NCI-H524 treated with DMSO at 0.1 percent for 48 hours (cell line): ENCODE results near the gene DHRS7C.
"Not testable (repeated sequence)": the region's sequence is repeated elsewhere in the genome, so short reads cannot be mapped to it uniquely, and the experiment has no call there.

Source experiments
- DNase-seq: peaks from one replicate; lab custom pipeline; 2025; lab: John Stamatoyannopoulos, UW

DHRS7C gene

DNA sequence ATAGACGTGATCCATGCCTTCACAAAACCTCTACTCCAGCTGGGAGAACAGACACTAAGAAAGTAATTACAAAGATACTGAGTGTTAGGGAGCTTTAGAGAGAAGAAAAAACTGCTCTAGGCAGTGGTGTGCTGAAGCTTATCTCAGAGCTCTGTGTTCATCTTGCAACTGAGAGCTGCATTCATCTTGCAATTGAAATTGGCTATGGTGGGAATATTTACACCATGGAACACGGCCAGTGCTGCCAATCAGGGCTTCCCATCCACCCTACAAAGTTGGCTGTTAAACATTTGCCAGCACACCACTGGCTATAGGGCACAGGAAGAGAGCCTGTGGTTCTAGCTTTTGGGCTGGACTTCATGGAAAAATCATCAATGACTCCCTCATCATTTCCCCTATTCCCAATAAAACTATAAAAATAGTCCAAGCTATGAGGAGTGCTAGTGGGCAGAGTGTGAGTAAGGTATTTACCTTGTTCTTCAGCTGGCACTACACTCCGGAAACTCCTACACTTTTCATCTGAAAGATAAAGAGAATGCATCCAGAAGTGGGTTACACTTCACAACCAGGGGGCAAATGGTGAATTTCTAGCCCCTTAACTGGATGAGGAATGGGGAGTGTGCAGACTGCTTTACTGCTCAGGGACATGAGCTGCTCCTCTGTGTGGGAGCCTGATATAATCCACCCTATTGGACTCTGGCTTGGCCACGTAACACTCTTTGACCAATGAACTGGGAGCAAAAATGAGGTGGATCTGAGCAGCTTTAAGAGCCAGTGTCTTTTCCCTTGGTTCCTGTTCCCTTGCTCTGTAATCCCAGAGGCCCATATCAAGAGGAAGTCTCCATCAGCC lies 18.9 kb upstream of the DHRS7C start:
- no peak for DNase-seq

- DNase-seq = no peak
Measured at GRCh38 chr17:9809409-9809808, 18.0 kb upstream of the DHRS7C start.

- no peak for DNase-seq
Measured at GRCh38 chr17:9806699-9807098, 15.3 kb upstream of the DHRS7C start.

DNA sequence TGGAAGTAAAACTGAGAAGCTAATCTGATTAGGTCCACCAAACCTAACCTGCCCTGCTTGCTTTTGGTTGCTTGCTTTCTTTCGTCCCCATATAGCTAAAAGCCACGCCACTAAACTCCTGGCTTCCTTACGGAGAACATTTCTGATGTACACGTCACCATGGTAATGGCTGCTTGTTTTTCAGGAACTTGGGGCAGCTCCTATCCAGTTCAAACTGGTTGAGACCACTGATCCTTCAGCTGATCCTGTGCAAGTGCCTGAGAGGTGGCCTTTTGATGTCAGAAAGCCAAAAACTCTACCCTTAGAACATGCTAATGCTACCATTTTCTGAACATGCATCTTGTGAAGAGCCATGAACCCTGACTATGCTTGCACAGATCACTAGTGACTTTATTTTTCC lies 14.4 kb upstream of the DHRS7C start:
- DNase-seq = no peak

- DNase-seq = no peak
Measured at GRCh38 chr17:9802697-9803096, 11.3 kb upstream of the DHRS7C start.

DNA sequence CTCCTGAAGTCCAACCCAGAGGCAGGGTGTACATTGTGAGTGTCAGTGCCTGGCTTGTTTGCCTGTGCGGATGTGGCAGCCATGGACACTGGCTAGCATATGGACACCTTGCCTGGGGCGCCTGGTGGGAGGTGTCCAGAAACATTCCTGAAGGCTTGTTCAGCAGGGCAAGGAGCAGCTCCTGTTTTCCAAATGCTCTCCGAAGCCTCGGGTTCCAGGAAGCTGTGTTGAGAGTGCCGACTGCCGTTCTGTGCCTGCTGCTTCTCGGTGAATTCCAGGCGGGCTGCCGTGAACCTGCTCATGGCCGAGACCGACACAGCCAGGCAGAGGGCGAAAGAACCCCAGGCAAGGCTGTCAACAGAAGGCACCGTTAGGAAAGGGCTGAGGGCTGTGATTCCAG lies 10.9 kb upstream of the DHRS7C start:
- DNase-seq = no peak

- DNase-seq = no peak
Measured at GRCh38 chr17:9801505-9801904, 10.1 kb upstream of the DHRS7C start.

DNA sequence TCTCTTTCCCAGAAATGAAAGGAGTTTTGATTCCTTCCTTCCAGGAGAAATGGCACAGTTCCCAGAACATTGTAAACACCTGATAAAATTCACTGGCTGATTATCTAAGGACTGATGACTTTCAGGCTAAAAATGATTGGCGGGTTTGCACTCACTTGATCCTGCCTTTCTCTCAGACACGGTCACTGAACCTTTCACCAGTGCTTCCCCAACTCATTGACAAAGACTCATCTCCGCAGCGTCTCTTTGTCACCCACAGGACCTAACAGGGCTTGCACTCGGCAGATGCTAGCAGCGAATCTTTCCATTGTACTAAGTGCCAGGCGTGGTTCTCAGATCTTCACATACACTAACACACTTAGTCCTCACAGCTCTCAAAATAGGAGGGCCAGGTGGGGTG lies 7.3 kb upstream of the DHRS7C start:
- DNase-seq = no peak

DNA sequence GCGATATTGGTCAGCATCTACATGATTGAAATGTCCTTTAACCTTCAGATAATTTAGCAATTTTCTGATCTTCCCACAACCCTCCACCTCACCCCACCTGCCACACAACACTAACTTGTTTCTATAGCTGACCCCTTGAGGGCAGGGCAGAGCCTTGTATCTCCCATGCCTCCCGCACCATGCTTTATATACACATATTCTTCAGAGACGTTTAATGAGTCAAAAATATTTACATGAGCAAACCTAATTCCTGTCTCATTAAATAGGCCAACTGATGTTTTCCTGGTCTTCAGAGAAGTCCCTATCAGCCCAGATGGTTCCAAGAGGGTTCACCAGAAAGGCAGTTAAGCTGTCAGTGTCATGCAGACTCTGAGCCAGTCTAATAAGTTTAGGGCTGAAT lies 6.6 kb upstream of the DHRS7C start:
- no peak for DNase-seq

GRCh38 chr17:9792181-9792840 lies 919 bp upstream of the DHRS7C start:
- no peak for DNase-seq

- DNase-seq = no peak
Measured at GRCh38 chr17:9790316-9790715, 1.1 kb downstream of the DHRS7C start.

DNA sequence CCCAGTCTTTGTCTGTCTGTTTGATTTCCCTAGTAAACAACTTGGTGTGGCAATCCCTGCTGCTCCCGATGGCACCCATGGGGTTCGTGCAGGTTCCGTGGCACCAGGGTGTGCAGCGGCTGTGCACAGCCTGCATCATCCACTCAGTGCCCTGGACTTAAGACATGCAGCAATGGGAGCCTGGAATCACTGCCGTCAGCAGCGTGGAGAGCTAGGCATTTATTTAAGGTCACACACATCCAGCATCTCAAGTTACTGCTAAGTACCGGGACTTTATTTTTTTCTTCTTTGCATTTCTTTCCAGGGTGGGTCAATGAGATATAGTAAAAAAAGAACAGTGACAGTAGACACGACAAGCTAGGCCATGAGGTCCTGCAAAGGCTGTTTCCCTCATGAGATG lies 2.8 kb downstream of the DHRS7C start:
- DNase-seq = no peak

- DNase-seq = no peak
Measured at GRCh38 chr17:9784544-9784943, 6.8 kb downstream of the DHRS7C start.

DNA sequence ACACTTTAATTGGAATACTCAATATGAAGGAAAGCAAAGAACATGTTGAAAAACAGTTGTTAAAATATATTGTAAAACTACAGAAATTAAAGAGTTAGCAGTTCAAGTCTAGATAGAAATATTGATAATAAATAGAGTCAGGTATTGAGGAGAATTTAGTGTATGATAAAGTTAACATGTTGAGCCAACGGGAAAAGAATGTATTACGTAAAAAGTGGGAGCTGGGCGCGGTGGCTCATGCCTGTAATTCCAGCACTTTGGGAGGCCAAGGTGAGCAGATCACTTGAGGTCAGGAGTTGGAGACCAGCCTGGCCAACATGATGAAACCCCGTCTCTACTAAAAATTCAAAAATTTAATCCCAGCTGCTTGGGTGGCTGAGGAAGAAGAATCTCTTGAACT lies 7.9 kb downstream of the DHRS7C start:
- DNase-seq = not testable (repeated sequence)

GRCh38 chr17:9783050-9783449 lies 8.3 kb downstream of the DHRS7C start:
- DNase-seq = no peak

DNA sequence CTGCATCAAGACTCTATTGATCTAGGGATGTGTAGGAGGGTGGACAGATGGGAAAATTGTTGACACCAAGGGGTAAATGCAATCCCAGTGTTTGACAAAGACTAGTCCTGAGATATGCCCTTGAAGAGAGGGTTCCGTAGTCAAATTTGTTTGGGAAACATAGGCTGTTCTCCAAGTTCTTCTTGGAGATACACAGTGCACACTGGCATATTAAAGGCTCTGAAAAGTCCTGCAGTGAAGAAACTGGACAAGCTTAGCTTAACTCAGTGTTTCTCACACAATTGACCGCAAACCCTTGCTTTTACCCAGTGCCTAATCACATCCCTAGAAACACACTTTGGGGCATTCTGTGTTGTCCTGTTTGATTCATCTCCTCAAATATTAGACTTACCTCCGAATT lies 10.8 kb downstream of the DHRS7C start:
- DNase-seq = no peak

GRCh38 chr17:9776911-9777310 lies 14.5 kb downstream of the DHRS7C start:
- peak; percentile 91 for DNase-seq

DNA sequence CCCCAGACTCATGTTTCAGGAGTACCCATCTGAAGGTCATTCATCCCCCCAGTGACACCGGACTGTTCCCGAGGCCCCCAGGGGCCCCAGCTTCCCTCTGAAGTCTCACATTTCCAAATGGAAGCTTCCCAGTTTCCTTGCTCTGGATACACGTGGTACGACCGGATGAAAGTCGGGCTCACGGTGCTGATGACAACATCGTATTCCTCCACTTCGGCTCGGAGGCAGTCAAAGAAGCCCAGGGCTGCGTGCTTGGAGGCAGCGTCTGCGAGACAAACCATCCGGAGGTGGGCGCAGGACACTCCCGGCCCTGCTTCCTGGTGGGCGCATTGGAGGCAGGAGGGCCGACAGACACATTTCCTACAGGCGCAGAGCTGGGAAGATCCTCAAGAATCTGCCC lies 18.7 kb downstream of the DHRS7C start:
- DNase-seq = no peak

DNA sequence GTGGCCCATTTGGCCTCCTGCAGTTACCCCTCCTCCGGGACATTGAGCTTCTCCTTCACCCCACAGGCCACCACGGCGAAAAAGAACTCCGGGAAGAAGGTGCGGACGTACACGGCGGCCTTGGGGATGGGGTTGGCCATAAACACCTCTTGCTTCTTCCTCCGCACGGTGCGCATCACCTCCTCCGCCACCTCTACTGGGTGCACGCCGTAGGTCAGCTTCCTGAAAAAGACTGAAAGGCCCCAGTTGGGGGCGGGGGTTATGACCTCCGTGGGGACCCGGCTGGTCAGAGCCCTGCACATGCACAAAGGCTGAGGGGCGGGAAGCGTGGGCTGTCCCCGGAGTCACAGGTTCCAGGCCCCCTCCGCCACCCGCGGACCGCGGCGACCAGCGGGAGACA lies 19.9 kb downstream of the DHRS7C start:
- DNase-seq = no peak

- no peak for DNase-seq
Measured at GRCh38 chr17:9769036-9769695, 22.2 kb downstream of the DHRS7C start.

DNA sequence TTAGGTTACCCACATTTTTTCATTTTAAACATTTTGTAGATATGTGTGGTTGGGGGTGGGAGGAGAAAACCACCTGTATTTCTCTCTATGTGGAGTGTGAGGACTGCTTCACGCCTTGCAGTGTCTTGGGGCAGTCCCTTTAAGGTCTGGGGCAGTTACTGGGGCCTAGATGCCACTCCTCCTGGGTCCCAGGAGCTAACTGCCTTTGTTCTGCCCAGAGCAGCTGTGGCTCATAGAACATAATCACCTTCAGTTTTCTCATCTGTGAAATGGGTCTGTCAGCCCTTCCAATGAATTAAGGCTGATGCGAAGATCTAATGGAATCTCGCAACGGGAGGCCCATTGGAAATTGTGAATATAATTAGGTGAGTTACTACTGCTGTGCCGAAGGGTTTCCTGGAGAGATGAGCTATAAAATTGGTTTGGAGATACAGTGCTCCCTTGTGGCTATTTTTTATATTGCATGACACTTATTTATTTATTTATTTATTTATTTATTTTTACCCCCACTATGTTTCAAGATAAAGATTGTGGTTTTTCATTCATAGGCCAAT lies 22.9 kb downstream of the DHRS7C start:
- DNase-seq = peak; percentile 19

DNA sequence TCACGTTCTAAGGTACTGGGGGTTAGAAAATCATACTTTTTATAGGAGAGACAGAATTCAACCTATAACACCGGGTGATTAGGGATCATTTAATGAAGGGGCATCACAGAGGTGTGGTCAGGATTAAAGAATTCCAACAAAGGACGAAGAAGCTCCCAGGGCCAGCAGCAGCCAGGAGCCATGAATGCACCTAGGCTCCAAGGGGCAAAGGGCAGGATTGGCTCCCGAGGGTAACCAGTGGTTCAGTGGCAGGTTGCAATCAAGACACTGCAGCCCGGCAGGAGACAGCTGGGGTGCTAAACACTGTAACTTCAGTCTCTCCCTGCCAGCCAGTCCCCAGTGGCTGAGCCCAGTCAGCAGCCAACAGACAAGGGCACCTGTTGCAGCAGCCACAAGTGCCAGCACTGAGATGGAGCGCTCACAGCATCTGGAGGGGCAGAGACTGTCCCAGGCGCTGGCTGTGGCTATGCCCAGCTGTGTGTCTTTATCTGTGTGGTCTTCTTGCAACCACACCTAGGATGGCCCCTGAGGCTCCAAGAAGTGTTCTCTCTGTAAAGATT lies 23.9 kb downstream of the DHRS7C start:
- no peak for DNase-seq

DNA sequence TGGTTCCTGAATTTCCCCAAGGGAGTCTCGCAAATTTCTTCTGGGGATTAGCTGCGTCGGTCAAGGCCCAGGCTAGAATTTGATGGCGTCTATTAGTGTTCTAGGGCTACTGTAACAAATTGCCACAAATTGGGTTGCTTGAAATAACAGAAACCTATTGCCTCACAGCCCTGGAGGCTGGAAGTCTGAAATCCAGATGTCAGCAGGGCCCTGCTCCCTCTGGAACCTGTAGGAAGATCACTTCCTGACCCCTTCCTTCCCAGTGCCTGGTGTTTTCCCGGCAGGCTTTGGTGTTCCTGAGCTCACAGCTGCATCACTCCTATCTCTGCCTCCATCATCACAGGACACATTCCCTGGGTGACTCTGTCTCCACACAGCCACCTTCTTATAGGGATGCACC lies 24.4 kb downstream of the DHRS7C start:
- no peak for DNase-seq
